ENCODE results near the gene TFF1. TPM values are rescaled to one million over a fixed set of nuclear protein-coding genes. Genes with fewer than 3 reads are reported as not detected.

The TFF1 gene
- total RNA-seq, 2 donors from 2014 or later: 0.97 to 1.7 TPM

- H3K27ac Mint-ChIP-seq: no peak overlapping the region
- H3K4me1 Mint-ChIP-seq (ENCODE audit: low read depth): peaks cover 5% of the 10 kb centered on the region
- no peaks in the 10 kb centered on the region for H3K36me3 Mint-ChIP-seq (ENCODE audit: insufficient read depth in 2 of 2)
- H3K4me3 Mint-ChIP-seq: no peak overlapping the region
- DNase-seq: no peak
- no peak for ATAC-seq (replicated peaks in 1 of 2)
- peaks cover 3% of the 10 kb centered on the region for H3K27me3 Mint-ChIP-seq (ENCODE audit: low read depth)
- H3K9me3 Mint-ChIP-seq: no peaks in the 10 kb centered on the region
Measured at GRCh38 chr21:42319851-42320572, 46.3 kb downstream of the TFF1 start.

GRCh38 chr21:42319376-42319775 is 47.0 kb downstream of the TFF1 start:
- Mint-ChIP-seq H3K4me1 (ENCODE audit: low read depth) (peaks cover 5% of the 10 kb centered on the region), H3K9me3 (no peaks in the 10 kb centered on the region), H3K4me3 (no peak overlapping the region), H3K27me3 (ENCODE audit: low read depth) (no peaks in the 10 kb centered on the region), H3K36me3 (ENCODE audit: insufficient read depth in 2 of 2) (no peaks in the 10 kb centered on the region), H3K27ac (no peak overlapping the region)
- DNase-seq: no peak
- ATAC-seq (replicated peaks in 1 of 2): peak; percentile 15 to 59

DNA sequence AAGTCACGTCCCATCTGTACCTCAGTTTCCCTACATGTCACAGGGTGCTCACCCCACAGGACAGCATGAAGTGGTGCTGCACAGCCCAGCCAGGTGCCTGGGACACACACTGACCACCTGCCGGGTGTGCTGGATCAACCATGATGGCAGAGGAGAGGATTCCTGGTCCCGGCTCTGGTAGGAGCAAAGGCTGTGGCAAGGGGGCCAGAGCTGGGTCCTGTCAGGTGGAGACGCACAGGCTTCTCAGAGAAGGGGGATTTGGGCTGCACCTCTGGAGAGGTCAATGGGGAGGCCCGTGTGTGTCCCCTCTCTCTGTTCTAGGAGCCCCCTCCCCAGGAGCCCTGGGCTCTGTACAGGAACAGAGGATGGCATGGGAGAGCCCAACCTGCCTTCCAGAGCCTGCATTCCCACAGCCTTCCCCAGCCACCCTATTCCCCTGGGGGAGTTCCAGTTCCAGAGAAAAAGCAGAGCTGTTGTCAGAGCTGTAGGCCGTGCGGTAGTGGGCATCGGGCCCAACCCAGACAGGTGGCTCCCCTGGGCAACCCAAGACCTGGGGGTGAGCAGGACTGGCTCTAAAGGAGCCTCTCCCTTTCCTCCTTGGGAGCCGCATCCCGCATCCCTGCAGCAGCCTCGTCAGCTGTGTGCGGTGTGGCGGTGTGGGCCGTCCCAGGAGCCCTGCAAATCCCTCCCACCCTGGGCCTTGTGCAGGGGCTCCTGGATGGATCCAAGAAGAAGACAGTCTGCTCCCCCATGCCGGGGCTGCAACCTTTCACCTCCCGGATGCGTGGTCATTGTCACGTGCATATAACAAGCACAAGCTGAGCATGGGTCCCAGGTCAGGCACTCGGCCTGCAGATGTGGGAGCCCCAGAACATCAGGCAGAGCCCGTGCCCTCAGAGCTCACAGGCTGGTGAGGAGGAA is 48.2 kb downstream of the TFF1 start:
- Mint-ChIP-seq H3K27ac (no peak overlapping the region), H3K4me3 (no peak overlapping the region), H3K36me3 (ENCODE audit: insufficient read depth in 2 of 2) (no peaks in the 10 kb centered on the region), H3K4me1 (ENCODE audit: low read depth) (peaks cover 5% of the 10 kb centered on the region), H3K27me3 (ENCODE audit: low read depth) (no peaks in the 10 kb centered on the region), H3K9me3 (no peaks in the 10 kb centered on the region)
- ATAC-seq (replicated peaks in 1 of 2) (no peak), DNase-seq (no peak)

DNA sequence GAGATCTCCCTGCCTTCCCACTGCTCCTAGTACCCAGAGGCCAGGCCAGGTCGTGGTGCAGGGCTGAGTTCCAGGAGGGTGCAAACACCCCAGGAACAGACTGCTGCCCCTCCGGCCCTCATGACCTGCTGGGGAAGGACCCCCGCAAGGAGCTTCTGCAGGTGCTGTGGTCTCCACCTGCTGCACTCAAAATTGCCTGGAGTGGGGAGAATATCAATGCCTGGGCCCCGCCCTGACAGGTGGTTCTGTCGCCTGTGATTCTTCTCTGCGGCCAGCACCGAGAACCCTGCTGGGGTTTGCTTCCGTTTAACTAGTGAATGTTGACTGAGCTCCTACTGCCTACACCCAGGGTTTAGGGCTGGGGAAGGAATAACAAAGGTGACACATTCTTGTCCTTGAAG is 49.0 kb downstream of the TFF1 start:
- no peak for DNase-seq
- no peaks in the 10 kb centered on the region for H3K9me3 Mint-ChIP-seq
- H3K27me3 Mint-ChIP-seq (ENCODE audit: low read depth): no peaks in the 10 kb centered on the region
- peaks cover 5% of the 10 kb centered on the region for H3K4me1 Mint-ChIP-seq (ENCODE audit: low read depth)
- no peak for ATAC-seq (replicated peaks in 1 of 2)
- no peaks in the 10 kb centered on the region for H3K36me3 Mint-ChIP-seq (ENCODE audit: insufficient read depth in 2 of 2)
- H3K27ac Mint-ChIP-seq: no peak overlapping the region
- H3K4me3 Mint-ChIP-seq: no peak overlapping the region

DNA sequence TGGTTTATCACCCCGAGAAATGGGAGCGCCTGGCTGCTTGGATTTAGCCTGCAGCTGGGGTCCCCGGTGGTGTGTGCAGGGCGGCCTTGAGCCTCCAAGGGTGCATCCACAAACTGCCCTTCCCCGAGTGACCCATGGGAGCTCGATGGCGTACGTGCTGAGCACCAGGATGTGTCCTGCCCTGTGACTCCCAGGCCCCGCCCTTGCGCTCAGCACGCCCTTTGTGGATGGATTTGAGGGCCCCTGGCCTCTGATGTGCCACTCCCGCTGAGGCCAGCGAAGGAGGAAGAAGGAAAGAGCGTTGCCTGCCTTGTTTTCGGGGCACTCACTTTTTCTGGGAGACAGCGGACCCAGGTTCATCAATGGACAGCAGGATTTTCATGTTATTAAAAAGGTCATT is 49.4 kb downstream of the TFF1 start:
- Mint-ChIP-seq H3K4me1 (ENCODE audit: low read depth) (peaks cover 5% of the 10 kb centered on the region), H3K27ac (no peak overlapping the region), H3K27me3 (ENCODE audit: low read depth) (no peaks in the 10 kb centered on the region), H3K4me3 (no peak overlapping the region), H3K36me3 (ENCODE audit: insufficient read depth in 2 of 2) (no peaks in the 10 kb centered on the region), H3K9me3 (no peaks in the 10 kb centered on the region)
- DNase-seq (no peak), ATAC-seq (replicated peaks in 1 of 2) (no peak)

GRCh38 chr21:42315296-42315891 is 50.9 kb downstream of the TFF1 start, which contains the start of gene TFF3:
TFF3 (minus strand) TSS chr21:42315409; CDS start chr21:42315374, 35 bp downstream.
- DNase-seq: no peak
- Mint-ChIP-seq H3K4me1 (ENCODE audit: low read depth) (peaks cover 8% of the 10 kb centered on the region), H3K36me3 (ENCODE audit: insufficient read depth in 2 of 2) (no peaks in the 10 kb centered on the region), H3K27me3 (ENCODE audit: low read depth) (no peaks in the 10 kb centered on the region), H3K4me3 (no peak within 1 kb of the TSS), H3K9me3 (no peaks in the 10 kb centered on the region), H3K27ac (no peak within 1 kb of the TSS)
- ATAC-seq (replicated peaks in 1 of 2): no peak

GRCh38 chr21:42314616-42315295 is 51.6 kb downstream of the TFF1 start:
- H3K4me1 Mint-ChIP-seq (ENCODE audit: low read depth): peaks cover 14% of the 10 kb centered on the region
- ATAC-seq (replicated peaks in 1 of 2) (no peak), DNase-seq (no peak)
- H3K9me3 Mint-ChIP-seq: no peaks in the 10 kb centered on the region
- H3K27me3 Mint-ChIP-seq (ENCODE audit: low read depth): no peaks in the 10 kb centered on the region
- H3K36me3 Mint-ChIP-seq (ENCODE audit: insufficient read depth in 2 of 2): no peaks in the 10 kb centered on the region
- H3K27ac Mint-ChIP-seq: no peak overlapping the region
- H3K4me3 Mint-ChIP-seq: no peak overlapping the region

- H3K9me3 Mint-ChIP-seq: no peaks in the 10 kb centered on the region
- H3K4me3 Mint-ChIP-seq: no peak overlapping the region
- peaks cover 15% of the 10 kb centered on the region for H3K4me1 Mint-ChIP-seq (ENCODE audit: low read depth)
- no peaks in the 10 kb centered on the region for H3K27me3 Mint-ChIP-seq (ENCODE audit: low read depth)
- no peak overlapping the region for H3K27ac Mint-ChIP-seq
- DNase-seq (no peak), ATAC-seq (replicated peaks in 1 of 2) (no peak)
- H3K36me3 Mint-ChIP-seq (ENCODE audit: insufficient read depth in 2 of 2): no peaks in the 10 kb centered on the region
Measured at GRCh38 chr21:42313501-42313969, 52.8 kb downstream of the TFF1 start.

DNA sequence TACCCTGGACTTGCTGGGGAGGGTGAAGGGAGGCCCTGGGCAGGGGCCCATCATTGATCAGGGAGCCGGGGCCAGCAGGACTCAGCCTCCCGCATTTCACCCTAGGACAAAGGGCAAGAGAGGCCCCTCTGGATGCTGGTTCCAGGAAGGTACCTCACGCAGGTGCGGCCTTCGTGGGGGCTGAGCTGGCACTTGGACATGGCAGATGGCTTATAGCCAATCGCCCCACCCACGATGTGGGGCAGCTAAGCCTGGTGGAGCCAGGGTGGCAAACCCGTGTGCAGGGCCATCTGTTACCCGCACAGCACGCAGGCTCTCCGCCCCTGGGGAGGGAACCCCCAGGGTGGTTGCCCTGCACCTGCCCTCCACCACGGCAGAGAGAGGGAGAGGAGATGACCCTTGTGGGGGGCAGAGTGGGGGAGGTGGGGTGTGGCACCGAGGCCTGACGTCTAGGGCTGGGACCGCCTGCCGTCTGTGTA is 53.7 kb downstream of the TFF1 start:
- Mint-ChIP-seq H3K36me3 (ENCODE audit: insufficient read depth in 2 of 2) (no peaks in the 10 kb centered on the region), H3K4me1 (ENCODE audit: low read depth) (peaks cover 15% of the 10 kb centered on the region), H3K9me3 (no peaks in the 10 kb centered on the region), H3K27me3 (ENCODE audit: low read depth) (no peaks in the 10 kb centered on the region), H3K27ac (no peak overlapping the region), H3K4me3 (no peak overlapping the region)
- no peak for DNase-seq
- ATAC-seq (replicated peaks in 1 of 2): no peak

Other genes starting within 250 kb of the TFF1 start
- gene ABCG1, start 147.4 kb downstream of the TFF1 start, total RNA-seq: 10 to 100 TPM; 53.1 to 55.5 TPM
- gene TFF3, start 51.1 kb downstream of the TFF1 start, total RNA-seq: not detected
- gene TFF2, start 15.5 kb downstream of the TFF1 start, total RNA-seq: not detected
- gene TMPRSS3, start 29.5 kb upstream of the TFF1 start, total RNA-seq: 10 to 100 TPM; 57.1 to 91.9 TPM
- gene UBASH3A, start 37.4 kb upstream of the TFF1 start, total RNA-seq: 10 to 100 TPM; 54.5 to 57.4 TPM
- under 1 TPM; 0.19 to 0.36 TPM for gene RSPH1, start 129.7 kb upstream of the TFF1 start, total RNA-seq
- 10 to 100 TPM; 27.5 to 37.6 TPM for gene SLC37A1, start 147.3 kb upstream of the TFF1 start, total RNA-seq

Data from activated T-cell treated with anti-CD3 and anti-CD28 coated beads, Interleukin-2, amount 50 U/mL, for 72 hours (primary cell).